K562 (cell line): ENCODE data around the gene VTI1B. TPM values are rescaled to one million over a fixed set of nuclear protein-coding genes. Genes with fewer than 3 reads are reported as not detected.

Source experiments
- CBX3 ChIP-seq, 2 experiments: IDR thresholded peaks; 1 replicate in 1 of 2; 2 replicates in 1 of 2; pipeline ENCODE4 v1.6.1; 2012; ENCODE audit warnings: inconsistent platforms in 2 of 2, low read length in 2 of 2, borderline replicate concordance in 1 of 2, control low read depth in 1 of 2
- FOXM1 ChIP-seq, 2 experiments: fragments of 450-650 bp in 1 of 2; sonication (generic) in 1 of 2; formaldehyde crosslinking in 1 of 2; IDR thresholded peaks; 2 replicates each; pipeline versions ENCODE4 v1.6.1 to v1.9.0; 2017 to 2022; ENCODE audit warnings: low read depth in 2 of 2, mild to moderate bottlenecking in 2 of 2, missing genetic modification reagents in 1 of 2, moderate library complexity in 1 of 2
- SRSF1 ChIP-seq: fragments of 200-400 bp; formaldehyde crosslinking; IDR thresholded peaks from 2 replicates; pipeline ENCODE4 v1.6.1; 2017; ENCODE audit warnings: mild to moderate bottlenecking, low read depth, low read length, moderate library complexity
- ZHX1 ChIP-seq: fragments of 150-350 bp; conservative IDR thresholded peaks from 2 replicates; pipeline ENCODE4 v1.6.1; 2014; ENCODE audit warnings: low read length
- polyA plus RNA-seq, 8 experiments: library from polyadenylated mRNA; depleted of rRNA in 4 of 8; stranded (reverse) in 5 of 8; unstranded in 3 of 8; fragments of >200 nt; fragmentation: Nextera tagmentation in 2 of 8; fragmentation: Illumina TruSeq in 1 of 8; extraction: Ambion mirVana in 2 of 8; extraction: Trizol in 1 of 8; gene quantifications; 2 replicates each; pipeline versions ENCODE4 v1.2.1 to v1.2.3, GENCODE V29; 2011 to 2014; ENCODE audit warnings: inconsistent platforms in 1 of 8, missing spikeins in 1 of 8
- total RNA-seq, 7 experiments: library from RNA; depleted of rRNA in 6 of 7; stranded (reverse); fragments of >200 nt in 6 of 7; fragmentation: Illumina TruSeq in 2 of 7; extraction: Trizol in 2 of 7; gene quantifications; 2 replicates each; pipeline versions ENCODE4 v1.2.1 to v1.2.3, GENCODE V29; 2011 to 2021; ENCODE audit warnings: low replicate concordance in 1 of 7
- TF ChIP-seq, protein P1 (sequence below): sonication (generic); formaldehyde crosslinking; IDR thresholded peaks from 2 replicates; pipeline ENCODE4 v1.8.0; 2022; ENCODE audit warnings: missing genetic modification reagents, mild to moderate bottlenecking, borderline replicate concordance

Gene VTI1B
- total and polyA plus RNA-seq, 9 of the 15 experiments (the other 6 are each of a cell fraction or from before 2014, with no cell fraction given), result 7.8 to 69.8 (median 50.1) TPM

DNA sequence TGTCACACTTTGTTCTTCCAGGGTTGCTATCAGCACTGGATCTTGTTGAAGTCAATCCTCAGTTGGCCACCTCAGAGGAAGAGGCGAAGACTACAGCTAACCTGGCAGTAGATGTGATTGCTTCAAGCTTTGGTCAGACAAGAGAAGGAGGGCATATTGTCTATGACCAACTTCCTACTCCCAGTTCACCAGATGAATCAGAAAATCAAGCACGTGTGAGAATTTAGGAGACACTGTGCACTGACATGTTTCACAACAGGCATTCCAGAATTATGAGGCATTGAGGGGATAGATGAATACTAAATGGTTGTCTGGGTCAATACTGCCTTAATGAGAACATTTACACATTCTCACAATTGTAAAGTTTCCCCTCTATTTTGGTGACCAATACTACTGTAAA, 23.7 kb downstream of the VTI1B start (continued):
- TF ChIP-seq SRSF1, result no peak
- no peak for TF ChIP-seq FOXM1 (IDR thresholded peaks at IDR 0.05; ENCODE audit: low read depth)
- no peak for TF ChIP-seq FOXM1 (CRISPR knock-in tag; IDR thresholded peaks at IDR 0.05; ENCODE audit: low read depth)
- no peak for TF ChIP-seq ZHX1
- TF ChIP-seq, protein P1, sequence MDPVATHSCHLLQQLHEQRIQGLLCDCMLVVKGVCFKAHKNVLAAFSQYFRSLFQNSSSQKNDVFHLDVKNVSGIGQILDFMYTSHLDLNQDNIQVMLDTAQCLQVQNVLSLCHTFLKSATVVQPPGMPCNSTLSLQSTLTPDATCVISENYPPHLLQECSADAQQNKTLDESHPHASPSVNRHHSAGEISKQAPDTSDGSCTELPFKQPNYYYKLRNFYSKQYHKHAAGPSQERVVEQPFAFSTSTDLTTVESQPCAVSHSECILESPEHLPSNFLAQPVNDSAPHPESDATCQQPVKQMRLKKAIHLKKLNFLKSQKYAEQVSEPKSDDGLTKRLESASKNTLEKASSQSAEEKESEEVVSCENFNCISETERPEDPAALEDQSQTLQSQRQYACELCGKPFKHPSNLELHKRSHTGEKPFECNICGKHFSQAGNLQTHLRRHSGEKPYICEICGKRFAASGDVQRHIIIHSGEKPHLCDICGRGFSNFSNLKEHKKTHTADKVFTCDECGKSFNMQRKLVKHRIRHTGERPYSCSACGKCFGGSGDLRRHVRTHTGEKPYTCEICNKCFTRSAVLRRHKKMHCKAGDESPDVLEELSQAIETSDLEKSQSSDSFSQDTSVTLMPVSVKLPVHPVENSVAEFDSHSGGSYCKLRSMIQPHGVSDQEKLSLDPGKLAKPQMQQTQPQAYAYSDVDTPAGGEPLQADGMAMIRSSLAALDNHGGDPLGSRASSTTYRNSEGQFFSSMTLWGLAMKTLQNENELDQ (CRISPR knock-in tag), result no peak
- no peak for TF ChIP-seq CBX3 (IDR thresholded peaks at IDR 0.05; ENCODE audit: borderline replicate concordance in 1 of 2, low read length in 2 of 2)
- TF ChIP-seq, all 486 proteins: peak for 0
